PFSK-1 (cell line): ENCODE measurements around the gene CLCN4.

Experiments
- FOXP2 ChIP-seq: optimal IDR thresholded peaks from 2 replicates; pipeline ENCODE3; 2011; ENCODE audit warnings: borderline replicate concordance, control low read depth, inconsistent platforms; ENCODE audit not compliant: insufficient read depth; ENCODE audit errors: extremely low read length, extremely low read depth
- POLR2AphosphoS5 ChIP-seq: IDR thresholded peaks from 2 replicates; pipeline ENCODE4 v1.6.1; 2012; ENCODE audit warnings: low read depth, mild to moderate bottlenecking, control low read depth, low read length, moderate library complexity
- SIN3A ChIP-seq: IDR thresholded peaks from 2 replicates; pipeline ENCODE4 v1.6.1; 2012; ENCODE audit warnings: mild to moderate bottlenecking, low read length, moderate library complexity, borderline replicate concordance; ENCODE audit not compliant: insufficient read depth
- TAF1 ChIP-seq: IDR thresholded peaks from 2 replicates; pipeline ENCODE4 v1.6.1; 2012; ENCODE audit warnings: low read length, control low read depth, borderline replicate concordance; ENCODE audit not compliant: insufficient read depth
- TF ChIP-seq, protein P1 (sequence below), 2 experiments: IDR thresholded peaks; 2 replicates each; pipeline versions ENCODE4 v1.6.1 to v1.8.0; 2011 to 2012; ENCODE audit warnings: low read depth in 2 of 2, low read length in 2 of 2, control low read depth in 1 of 2, inconsistent platforms in 1 of 2, mild to moderate bottlenecking in 1 of 2, moderate library complexity in 1 of 2; ENCODE audit not compliant: insufficient read depth in 1 of 2

CLCN4 gene

DNA sequence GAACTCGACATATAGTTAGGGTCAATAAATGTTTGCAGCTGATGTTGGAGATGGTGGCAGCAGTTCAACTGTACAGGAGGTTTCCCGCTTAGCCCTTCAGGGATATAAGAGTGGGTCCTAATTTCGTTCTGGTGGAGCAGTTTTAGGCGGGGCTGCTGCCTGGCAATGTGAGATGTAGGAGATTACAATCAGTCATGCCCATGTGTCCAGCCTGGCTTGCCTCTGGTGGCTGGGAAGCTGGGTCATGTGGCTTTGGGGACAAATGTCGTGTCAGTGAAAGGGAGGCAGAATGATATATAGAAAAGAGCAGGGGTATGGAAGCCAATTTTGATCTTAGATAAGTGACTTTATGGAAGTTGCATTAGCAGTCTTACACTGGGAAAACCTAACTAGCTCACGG lies 129.4 kb downstream of the CLCN4 start:
- TF ChIP-seq TAF1 (no peak), SIN3A (no peak), FOXP2 (no peak), POLR2AphosphoS5 (no peak)
- TF ChIP-seq, protein P1, sequence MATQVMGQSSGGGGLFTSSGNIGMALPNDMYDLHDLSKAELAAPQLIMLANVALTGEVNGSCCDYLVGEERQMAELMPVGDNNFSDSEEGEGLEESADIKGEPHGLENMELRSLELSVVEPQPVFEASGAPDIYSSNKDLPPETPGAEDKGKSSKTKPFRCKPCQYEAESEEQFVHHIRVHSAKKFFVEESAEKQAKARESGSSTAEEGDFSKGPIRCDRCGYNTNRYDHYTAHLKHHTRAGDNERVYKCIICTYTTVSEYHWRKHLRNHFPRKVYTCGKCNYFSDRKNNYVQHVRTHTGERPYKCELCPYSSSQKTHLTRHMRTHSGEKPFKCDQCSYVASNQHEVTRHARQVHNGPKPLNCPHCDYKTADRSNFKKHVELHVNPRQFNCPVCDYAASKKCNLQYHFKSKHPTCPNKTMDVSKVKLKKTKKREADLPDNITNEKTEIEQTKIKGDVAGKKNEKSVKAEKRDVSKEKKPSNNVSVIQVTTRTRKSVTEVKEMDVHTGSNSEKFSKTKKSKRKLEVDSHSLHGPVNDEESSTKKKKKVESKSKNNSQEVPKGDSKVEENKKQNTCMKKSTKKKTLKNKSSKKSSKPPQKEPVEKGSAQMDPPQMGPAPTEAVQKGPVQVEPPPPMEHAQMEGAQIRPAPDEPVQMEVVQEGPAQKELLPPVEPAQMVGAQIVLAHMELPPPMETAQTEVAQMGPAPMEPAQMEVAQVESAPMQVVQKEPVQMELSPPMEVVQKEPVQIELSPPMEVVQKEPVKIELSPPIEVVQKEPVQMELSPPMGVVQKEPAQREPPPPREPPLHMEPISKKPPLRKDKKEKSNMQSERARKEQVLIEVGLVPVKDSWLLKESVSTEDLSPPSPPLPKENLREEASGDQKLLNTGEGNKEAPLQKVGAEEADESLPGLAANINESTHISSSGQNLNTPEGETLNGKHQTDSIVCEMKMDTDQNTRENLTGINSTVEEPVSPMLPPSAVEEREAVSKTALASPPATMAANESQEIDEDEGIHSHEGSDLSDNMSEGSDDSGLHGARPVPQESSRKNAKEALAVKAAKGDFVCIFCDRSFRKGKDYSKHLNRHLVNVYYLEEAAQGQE (IDR thresholded peaks at IDR 0.05; ENCODE audit: insufficient read depth in 1 of 2, low read depth in 2 of 2, low read length in 2 of 2), result no peak
